Measurements from ENCODE around the gene P2RX7.

Gene P2RX7

DNA sequence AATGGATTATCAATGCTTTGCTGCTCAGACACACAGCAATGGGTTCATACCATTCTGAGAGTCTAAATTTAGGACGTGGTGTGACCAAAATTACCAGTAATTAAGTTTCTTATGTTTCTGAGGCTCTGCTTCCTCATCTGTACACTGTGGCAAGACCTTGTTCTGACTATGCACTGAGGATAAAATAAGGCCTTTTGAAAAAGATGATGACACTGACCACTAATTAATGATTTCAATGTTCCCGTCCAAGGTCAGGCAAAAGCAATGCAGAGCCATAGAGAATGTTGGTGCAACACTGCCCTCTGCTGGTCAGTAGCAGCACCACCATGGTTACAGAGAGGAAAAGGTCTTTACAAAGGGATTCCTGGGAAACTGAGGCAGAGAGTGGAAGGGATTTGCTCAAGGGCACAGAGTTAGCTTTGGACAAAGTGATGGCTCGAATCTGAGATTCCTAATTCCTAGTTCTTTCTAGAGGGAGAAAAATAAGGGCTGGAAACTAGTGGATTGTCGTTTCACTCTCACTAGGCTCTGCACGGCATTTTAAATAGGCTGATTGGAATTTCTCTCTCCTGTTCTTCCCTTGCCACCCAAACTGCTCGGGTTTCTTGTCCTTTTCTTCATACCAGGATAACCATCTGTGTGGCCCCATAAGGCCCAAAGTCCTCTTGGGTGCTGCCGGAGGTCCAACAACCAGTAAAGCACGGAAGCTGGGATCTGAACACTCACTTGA is 22.3 kb upstream of the P2RX7 start:
- DNase-seq (ENCODE audit: low read depth in 1 of 2, low spot score in 1 of 2): peak; percentile 42 to 59

DNA sequence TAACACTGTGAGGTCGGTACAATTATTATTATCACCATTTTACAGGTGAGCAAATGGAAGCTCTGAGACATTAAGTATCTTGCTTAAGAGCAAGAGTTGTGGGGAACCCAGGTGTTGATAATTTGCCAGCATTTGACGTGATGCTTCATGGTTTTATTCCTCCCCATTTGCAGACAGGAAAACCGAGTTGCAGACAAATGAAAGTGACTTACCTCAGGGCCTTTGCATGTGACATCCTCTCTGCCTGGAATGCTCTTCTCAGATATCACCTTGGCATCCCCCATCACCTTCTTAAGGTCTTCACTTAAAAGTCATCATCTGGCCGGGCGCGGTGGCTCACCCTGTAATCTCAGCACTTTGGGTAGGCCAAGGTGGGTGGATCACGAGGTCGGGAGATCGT is 21.0 kb upstream of the P2RX7 start:
- no peak for DNase-seq (ENCODE audit: low read depth in 1 of 2, low spot score in 1 of 2)

DNA sequence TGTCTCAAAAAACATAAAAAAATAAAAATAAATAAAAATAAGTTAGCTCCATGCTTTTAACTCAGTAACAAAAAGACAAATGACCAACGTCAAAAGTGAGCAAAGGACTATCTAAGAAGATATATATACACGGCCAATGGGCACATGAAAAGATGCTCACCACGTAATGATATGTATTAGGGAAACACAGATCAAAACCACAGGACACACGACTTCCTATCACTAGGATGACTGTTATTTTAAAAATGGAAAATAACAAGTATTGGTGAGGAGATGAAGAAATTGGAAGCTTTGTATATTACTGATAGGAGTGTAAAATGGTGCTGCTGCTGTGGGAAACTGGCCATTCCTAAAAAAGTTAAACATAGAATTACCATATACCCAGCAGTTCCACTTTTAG is 20.2 kb upstream of the P2RX7 start:
- no peak for DNase-seq (ENCODE audit: low read depth in 1 of 2, low spot score in 1 of 2)

DNA sequence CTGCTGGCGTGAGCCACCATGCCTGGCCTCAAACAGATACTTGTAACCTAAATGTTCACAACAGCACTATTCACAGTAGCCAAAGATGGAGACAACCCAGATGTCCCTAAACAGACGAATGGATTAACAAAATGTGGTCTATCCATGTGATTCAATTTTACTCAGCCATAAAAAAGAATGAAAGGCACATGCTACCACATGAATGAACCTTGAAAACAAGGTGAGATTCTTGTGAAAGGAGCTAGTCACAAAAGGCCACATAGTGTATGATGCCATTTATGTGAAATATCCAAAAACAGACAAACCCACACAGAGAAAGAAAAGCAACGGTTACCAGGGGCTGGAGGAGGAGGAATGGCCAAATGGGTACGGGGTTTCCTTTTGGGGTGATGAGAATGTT is 19.6 kb upstream of the P2RX7 start:
- no peak for DNase-seq (ENCODE audit: low read depth in 1 of 2, low spot score in 1 of 2)

DNA sequence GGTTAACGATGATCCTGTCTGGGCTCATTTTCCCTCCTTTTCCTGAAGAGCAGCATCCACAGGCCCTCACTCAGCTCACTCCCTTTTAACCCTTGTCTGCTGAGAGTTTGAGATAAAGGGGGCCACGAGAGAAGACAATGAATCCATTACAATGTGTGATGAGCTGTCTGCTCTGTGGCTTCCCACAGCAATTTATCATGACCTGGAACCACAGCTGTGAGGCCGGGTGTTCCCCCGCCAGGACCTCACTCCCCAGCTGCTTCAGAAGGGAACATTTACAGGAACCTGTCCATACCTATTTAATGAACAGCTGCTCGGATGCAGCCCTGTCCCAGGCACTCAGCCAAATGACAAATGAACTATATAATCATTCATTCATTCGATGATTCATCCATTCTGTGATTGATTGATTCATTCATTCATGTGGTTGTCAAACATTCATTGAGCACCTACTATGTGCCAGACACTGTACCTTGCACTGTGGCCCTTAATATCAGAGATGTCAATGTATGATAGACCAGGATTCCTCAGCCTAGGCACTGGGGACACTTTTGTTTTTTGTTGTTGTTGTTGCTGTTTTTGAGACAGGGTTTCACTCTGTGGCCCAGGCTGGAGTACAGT is 18.5 kb upstream of the P2RX7 start:
- DNase-seq (ENCODE audit: low read depth in 1 of 2, low spot score in 1 of 2): no peak

DNA sequence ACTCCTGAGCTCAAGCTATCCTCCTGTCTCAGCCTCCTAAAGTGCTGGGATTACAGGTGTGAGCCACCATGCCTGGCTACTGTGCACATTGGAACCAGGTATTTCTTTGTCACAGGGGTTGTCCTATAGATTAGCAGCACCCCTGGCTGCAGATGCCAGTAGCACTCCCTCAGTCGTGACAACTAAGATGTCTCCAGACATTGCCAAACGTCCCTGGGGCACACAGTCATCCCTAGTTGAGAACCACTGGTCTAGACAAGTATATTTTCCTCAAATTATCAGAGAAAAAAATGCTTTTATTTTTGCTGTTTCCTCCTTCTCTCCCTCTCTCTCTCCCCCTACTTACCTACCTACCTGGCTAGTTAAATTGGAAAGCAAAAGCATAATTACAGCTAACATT is 17.9 kb upstream of the P2RX7 start:
- DNase-seq (ENCODE audit: low read depth in 1 of 2, low spot score in 1 of 2): no peak

DNA sequence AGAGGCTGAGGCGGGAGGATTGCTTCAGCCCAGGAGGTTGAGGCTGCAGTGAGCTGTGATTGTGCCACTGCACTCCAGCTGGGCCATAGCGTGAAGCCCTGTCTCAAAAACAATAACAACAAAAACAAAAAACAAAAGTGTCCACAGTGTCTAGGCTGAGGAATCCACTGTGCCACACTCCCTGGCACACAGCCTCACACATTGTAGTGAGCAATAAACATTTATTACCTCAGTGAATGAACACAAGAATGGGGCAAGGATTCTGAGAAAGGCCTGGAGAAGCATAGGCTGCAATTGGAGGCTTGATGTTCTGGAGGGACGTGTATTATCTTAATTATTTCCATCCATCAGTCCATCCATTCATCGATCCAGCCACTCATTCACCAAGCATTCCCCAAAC is 17.1 kb upstream of the P2RX7 start:
- no peak for DNase-seq (ENCODE audit: low read depth in 1 of 2, low spot score in 1 of 2)

DNA sequence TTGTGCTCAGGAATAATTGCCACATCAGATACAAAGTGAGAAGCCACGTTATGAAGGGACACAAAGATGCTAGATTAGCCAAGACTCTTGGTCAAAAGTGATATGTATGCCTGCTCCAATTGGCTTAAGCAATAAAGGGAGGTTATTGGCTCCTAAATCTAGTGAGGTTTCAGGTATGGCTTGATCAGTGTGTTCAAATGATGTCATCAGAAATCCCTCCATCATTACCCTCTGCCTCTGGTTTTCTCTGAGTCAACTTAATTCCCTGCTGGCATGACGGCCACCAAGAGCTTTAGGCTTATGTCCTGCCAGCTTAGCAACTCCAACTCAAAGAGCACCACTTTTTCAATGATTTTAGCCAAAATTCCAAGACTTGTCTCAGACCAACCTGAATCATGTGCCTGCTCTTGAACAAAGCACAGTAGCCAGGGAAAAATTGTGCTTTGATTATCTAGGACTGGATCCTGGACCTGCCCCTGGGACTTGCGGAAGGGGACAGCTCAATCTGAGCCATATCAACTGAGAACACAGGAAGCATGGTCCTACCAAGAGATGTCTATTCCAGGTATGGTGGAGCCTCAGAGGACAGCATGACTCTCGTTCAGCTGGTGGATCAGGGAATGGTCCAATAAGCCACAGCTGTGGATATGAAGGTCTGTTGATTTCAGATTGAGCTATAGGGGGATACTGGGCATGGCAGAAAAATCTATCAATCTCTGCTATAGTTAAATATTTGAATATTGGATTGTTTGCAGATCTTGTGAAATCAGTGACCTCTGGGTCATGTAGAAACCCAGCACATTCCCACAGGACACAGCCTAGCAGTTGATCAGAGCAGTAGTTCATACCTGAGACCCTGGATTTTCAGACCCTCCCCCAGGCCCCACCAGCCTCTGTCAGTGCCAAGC is 16.1 kb upstream of the P2RX7 start:
- DNase-seq (ENCODE audit: low read depth in 1 of 2, low spot score in 1 of 2): no peak

DNA sequence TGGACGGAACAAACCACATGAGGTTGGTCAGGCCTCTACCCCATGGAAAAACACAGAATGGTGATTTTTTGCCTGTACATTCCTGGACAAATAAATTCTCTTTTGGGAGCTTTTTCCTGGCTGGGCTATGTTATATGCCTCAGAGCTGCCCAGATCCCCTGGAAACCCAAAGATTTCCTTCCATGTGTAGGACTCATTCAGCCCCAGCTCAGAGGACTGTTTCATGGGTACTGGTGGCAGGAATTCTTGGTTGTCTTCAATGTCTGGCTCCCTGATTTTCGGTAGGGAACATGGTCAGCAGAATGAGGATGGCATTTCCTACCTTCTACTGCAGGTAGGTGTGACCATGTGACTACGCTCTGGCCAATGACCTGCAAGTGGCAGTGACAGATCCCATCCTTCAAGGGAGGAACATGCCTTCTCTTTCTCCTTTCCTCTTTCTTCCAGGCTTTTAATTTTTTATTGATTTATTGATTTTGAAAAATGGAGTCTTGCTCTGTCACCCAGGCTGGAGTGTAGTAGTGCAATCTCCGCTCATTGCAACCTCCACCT is 15.4 kb upstream of the P2RX7 start:
- DNase-seq (ENCODE audit: low read depth in 1 of 2, low spot score in 1 of 2): no peak

DNA sequence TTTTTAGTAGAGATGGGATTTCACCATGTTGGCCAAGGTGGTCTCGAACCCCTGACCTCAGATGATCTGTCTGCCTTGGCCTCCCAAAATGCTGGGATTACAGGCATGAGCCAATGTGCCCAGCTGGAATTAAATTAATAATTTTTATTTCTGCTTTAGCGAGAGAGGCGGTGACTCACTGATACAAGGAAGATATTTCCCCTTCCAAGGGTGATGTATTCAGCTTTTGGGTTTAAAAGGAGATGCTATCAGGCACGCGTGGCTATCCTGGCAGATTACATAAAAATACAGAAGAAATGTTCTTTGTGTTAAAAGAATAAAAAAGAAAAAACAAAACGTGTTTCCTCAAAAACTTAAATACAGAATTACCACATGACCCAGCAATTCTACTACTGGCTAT is 12.4 kb upstream of the P2RX7 start:
- no peak for DNase-seq (ENCODE audit: low read depth in 1 of 2, low spot score in 1 of 2)

DNA sequence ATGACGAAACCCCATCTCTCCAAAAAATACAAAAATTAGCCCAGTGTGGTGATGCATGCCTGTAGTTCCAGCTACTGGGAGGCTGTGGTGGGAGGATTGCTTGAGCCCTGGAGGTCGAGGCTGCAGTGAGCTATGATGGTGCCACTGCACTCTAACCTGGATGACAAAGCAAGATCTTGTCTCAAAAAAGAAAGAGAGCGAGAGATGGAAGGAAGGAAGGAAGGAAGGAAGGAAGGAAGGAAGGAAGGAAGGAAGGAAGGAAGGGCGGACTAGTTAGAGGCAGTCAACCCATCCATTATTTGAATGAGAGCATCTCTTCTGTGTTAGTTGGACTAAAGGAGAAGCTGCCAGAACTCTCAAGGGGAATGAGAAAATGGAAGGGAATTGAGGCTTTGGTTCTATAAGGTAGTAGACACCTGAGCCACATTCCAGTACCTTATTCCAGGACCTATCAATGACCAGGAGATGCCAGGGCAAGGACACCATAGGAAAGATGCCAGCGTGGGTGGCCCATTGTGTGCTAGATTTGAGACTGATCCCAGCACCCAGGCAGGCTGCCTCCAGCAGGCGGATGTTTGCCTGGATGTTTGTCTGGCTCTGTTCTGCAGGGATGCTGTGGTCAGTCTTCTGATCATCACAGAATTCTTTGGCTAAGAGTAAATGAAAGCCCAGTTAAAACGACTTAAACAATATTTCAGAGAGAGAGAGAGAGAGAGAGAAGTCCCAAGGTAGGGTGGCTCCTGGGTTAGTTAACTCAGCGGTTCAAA is 11.5 kb upstream of the P2RX7 start:
- DNase-seq (ENCODE audit: low read depth in 1 of 2, low spot score in 1 of 2): no peak

DNA sequence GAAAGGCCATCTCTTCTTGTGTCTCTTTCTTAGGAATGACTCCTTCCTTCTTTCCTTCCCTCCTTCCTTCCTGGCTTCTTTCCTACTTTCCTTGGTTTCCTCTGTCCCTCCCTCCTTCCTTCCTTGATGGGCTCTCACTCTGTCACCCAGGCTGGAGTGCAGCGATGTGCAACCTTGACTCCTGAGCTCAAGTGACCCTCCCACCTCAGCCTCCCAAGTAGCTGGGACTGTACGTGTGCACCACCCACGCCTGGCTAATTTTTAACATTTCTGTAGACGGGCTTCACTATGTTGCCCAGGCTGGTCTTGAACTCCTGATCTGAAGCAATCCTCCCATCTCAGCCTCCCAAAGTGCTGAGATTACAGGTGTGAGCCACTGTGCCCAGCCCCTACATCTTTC is 10.9 kb upstream of the P2RX7 start:
- no peak for DNase-seq (ENCODE audit: low read depth in 1 of 2, low spot score in 1 of 2)

DNA sequence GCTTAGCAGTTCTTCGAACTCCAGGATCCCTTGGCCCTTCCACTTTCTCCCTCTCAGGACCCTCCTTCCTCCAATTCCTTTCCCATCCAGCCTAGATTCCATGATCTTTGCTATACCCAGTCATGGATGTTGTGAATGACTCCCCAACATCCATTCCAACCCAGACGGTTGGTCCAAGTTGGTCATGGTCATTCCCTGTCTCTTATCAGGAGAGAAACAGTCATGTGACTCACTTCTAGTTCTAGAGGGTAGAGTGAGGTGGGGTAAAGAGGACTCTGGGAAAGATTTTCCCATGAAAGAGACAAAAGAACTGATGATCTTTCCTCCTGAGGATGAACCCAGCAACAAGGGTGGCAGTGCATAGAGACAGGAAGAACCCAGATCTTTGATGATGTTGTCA is 9.2 kb upstream of the P2RX7 start:
- no peak for DNase-seq (ENCODE audit: low read depth in 1 of 2, low spot score in 1 of 2)

DNA sequence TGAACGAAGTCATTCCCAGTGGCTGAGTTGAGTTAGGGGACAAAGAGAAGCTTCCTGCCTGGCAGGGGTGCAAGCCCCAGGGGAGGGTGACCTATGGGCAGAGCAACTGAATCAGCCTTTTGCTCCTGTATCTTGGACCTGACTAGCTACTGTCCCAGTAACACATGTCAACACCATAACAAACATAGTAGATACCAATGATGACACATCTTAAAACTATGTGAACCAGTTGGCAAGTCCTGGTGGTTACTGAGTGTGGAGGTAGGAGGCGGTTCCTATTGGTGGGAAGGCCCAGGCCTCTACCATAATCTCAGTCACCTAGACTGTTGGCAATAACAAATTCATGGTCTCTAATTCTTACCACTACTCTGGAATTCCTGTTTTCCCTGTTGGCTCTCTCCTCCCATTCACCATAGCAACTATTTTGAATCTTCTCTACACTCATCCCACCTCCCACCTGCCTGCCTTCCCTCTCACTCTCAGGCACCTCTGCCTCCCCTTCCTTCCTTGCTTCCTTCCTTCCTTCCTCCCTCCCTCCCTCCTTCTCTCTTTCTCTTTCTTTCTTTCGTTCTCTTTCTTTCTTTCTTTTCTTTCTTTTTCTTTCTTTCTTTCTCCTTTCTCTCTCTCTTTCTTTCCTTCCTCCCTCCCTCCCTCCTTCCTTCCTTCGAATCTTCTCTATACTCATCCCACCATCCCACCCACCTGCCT is 8.1 kb upstream of the P2RX7 start:
- DNase-seq (ENCODE audit: low read depth in 1 of 2, low spot score in 1 of 2): peak in 1 of 2 donors; percentile 3

DNA sequence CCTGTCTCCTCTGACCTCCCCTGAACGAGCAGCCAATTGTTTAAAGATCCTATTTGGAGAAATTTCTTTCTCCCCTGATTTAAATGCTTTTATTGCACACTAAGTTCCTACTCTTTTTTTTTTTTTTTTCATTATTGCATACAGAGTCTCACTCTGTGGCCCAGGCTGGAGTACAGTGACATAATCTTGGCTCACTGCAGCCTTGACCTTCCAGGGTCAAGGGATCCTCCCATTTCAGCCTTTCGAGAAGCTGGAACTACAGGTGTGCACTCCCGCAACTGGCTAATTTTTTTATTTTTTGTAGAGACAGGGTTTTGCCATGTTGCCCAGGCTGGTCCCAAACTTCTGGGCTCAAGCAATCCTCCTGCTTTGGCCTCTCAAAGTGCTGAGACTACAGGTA is 5.2 kb upstream of the P2RX7 start:
- DNase-seq (ENCODE audit: low read depth in 1 of 2, low spot score in 1 of 2): no peak

DNA sequence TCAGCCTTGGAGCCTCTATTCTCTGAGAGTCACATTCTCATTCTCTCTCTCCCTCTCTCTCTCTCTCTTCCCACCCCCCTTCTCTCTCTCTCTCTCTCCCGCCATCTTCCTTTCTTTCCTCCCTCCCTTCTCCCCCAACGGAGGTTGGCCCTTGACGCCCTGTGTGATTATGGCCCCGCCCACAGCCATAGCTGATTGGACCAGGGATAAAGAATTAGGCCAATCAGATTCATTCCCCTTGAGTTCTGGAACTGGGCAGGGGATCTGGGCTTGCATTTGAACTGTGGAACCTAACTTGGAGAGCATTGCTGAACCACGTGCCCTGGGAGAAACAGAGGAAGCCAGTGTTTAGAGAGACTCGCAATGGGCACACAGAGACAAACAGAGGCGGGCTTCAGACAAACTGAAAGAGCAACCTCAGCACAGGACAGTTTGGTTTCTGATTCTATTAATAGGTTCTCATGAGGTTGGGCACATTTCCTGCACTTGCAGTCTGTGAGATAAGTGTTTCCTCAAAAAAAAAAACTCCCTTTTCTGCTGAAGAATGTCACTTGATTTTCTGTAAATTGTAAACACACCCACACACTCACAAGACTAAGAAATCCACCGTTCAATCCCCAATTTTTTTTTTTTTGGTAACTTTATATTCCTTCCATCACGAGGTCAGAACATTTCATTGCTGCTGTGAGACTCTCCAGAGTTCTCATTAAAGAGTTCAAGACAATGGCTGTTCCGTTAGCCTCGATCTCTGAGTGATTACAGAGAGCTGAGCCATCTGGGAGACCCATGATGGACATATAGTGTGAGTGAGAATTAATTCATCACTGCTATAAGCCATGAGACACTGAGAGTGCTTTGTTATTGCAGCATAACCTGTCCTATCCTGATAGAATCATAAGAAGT is 3.5 kb upstream of the P2RX7 start:
- peak; percentile 61 to 84 for DNase-seq (ENCODE audit: low read depth in 1 of 2, low spot score in 1 of 2)

DNA sequence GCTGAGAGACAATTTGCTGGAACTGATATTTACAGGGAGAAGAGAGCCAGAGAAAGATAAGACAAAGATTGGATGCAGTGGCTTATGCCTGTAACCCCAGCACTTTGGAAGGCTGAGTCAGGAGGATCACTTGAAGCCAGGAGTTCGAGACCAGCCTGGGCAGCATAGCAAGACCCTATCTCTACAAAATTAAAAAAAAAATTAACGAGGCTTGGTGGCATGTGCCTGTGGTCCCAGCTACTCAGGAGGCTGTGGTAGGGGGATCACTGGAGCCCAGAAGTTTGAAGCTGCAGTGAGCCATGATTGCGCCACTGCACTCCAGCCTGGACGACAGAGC is 2.9 kb upstream of the P2RX7 start:
- DNase-seq (ENCODE audit: low read depth in 1 of 2, low spot score in 1 of 2): no peak

DNA sequence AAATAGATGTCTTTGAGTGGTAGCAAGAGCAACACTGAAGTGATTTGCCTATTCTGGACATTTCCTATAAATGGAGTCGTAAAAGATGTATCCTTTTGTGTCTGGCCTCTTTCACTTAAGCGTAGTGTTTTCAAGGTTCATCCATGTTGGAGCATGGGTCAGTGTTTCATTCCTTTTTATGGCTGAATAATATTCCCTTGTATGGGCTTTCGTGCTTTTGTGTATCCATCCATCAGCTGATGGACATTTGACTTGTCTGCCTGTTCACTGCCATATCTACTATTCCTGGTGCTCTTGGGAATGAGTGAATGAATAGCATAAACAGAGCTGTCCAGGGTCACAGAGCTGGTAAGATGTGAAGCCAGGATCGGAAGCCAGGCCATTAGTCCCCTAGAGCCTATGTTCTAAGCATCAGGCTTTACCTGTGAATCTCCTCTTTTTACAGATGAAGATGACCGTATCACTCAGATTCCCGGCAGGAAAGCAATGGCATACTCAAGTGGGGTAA is 1.8 kb upstream of the P2RX7 start:
- no peak for DNase-seq (ENCODE audit: low read depth in 1 of 2, low spot score in 1 of 2)

DNA sequence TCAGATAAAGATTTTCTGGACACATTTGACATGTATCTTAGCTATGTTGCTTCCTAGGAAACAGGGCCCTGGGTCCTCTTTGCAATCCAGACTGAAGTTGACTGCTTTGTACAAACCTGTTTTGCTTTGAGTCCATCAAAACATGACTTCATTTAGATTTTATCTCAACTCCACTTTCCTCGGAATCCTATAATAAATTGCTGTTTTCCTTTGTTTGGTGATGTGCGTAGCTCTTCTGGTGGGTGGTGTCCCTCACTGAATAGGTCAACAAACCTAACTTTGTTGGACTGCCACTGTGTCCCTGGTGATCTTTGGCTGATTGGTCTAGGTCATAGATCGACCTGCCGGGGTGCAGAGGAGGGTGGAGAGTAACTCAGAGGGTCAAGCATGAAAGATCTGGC is 735 bp upstream of the P2RX7 start:
- DNase-seq (ENCODE audit: low read depth in 1 of 2, low spot score in 1 of 2): no peak

Measured in activated CD4-positive, alpha-beta T cell treated with anti-CD3 and anti-CD28 coated beads, Interleukin-2, amount 50 U/mL, for 24 hours (primary cell).